HG02973 (cell line): ENCODE measurements around the gene ICE1.
"Not testable (repeated sequence)": the region's sequence is repeated elsewhere in the genome, so short reads cannot be mapped to it uniquely, and the experiment has no call there.

Experiments
- ATAC-seq: cut with Tn5 transposase; IDR thresholded peaks from one replicate; pipeline ENCODE4 v1.9.1; 2021; ENCODE audit warnings: moderate library complexity; ENCODE audit not compliant: unreplicated experiment

The ICE1 gene

GRCh38 chr5:5395093-5395492 lies 27.4 kb upstream of the ICE1 start:
- ATAC-seq, result not testable (repeated sequence)

DNA sequence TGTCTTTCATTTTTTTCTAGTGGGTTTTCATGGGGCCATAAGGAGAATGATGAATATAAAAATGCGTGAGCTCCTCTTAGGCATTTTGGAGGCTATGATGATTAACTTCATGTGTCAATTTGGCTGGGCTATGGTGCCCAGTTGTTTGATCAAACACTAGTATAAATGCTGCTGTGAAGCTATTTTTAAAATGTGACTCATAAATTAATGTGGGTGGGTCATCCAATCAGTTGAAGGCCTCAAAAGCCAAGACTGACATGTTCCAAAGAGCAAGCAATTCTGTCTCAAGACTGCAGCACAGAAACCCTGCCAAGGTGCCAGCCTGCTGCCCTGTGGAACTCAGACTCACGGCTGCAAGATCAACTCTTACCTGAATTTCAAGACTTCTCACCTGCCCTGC lies 24.4 kb upstream of the ICE1 start:
- no peak for ATAC-seq

DNA sequence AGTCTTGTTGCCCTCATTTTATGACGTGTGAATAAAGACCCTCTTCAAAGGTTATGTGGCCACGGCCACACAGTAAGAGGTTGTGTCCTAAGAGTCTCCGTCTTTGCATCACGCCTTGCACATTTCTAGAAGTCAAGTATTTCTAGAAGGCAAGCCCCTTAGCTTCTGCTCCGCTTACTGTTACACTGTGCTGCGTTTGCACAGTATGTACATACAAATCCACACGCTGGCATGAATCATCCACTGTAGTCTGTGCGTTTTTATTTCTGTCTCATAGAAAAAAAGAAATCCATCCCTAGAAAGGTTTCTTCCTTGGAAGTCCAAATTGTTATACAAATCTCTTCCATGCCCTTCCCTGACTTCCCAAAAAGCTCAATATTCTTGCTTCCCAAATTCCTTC lies 21.4 kb upstream of the ICE1 start:
- no peak for ATAC-seq

DNA sequence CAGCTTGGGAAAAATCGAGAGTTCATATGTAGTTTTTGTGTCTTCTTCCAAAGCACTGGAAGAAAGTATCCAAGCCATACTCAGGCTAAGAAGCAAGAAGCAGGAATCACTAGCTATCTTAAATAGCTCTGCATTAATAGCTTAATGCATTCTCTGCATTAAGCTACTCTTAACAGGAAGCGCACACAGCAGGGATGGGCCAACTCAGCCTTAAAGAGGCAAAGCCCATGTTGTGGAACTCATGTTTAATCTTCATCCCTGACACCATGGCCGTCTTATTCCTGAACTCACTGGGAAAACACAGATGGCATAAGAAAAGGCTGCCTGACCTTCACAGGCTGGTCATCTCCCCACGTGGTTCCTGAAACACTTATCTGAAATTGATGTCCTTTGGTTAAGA lies 18.7 kb upstream of the ICE1 start:
- no peak for ATAC-seq

DNA sequence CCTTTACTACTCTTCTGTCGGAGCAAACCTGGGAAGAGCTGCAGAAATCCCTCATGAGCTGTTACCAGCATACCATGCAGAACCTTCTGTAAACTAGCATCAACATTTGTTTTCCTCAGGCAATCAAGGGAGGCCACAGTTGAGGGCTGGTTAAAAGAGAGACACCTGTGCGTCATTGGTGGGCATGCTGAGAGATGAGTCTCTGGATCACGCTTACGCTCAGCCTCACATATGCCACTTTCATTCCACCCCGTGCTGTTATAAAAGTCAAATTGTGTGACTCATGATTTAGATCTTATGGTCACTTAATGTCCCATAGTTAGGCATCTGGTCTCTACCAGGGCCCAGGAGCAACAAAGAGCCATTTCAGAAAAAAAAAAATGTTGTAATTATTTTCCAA lies 18.1 kb upstream of the ICE1 start:
- no peak for ATAC-seq

GRCh38 chr5:5405441-5405840 lies 17.0 kb upstream of the ICE1 start:
- ATAC-seq, result no peak

DNA sequence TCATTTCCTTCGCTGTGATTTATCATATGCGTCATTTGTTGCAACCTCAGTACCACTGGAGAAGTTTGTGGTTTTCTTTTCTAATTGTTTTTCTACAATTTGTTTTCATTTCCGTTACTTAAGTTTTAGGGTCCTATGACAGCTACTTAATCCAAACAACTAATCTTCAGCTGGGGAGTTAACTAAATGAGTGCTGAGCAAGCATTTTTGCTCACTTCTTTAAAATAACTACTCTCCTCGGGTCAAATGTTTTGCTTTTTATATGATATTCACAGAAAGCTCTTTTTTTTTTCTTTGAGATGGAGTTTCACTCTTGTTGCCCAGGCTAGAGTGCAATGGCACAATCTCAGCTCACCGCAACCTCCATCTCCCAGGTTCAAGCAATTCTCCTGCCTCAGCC lies 14.6 kb upstream of the ICE1 start:
- ATAC-seq, result no peak

- ATAC-seq, result no peak
These were observed 13.2 kb upstream of the ICE1 start for GRCh38 chr5:5409151-5409810.

GRCh38 chr5:5413856-5414255 lies 8.6 kb upstream of the ICE1 start:
- ATAC-seq, result not testable (repeated sequence)

DNA sequence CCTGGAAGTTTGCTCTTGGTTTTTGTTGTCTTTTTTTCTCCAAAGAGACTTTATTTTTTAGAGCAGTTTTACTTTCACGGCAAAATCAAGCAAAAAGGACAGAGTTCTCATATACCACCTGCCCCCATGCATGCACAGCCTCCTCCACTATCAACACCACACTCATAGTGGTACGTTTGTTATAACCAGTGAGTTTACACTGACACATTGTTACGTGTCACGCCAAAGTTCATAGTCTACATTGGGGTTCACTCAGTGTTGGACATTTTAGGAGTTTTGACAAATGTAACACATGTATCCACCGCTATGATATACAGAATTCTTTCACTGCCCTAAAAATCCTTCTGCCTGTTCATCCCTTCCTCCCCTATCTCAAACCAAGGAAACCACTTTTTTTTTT lies 7.5 kb upstream of the ICE1 start:
- no peak for ATAC-seq

GRCh38 chr5:5416733-5417132 lies 5.7 kb upstream of the ICE1 start:
- ATAC-seq, result no peak

DNA sequence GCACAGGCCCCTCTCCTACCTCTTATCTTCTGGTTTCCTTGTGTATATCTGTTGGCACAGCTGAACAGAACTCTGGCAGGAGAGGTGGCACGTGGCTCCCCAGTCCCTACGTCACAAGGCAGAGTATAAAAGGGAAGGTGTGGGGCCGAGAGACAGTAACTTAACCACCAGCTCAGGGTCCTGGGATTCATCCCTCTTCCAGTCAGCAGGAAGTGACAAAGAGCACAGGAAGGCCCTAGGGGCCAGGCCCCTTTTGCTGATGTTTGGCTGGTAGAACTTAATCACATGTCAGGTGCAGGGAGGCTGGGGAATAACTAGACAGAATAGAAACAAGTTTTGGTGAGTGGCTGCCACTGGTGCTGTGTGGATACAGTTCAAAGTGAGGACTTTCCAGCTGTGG lies 4.5 kb upstream of the ICE1 start:
- no peak for ATAC-seq

DNA sequence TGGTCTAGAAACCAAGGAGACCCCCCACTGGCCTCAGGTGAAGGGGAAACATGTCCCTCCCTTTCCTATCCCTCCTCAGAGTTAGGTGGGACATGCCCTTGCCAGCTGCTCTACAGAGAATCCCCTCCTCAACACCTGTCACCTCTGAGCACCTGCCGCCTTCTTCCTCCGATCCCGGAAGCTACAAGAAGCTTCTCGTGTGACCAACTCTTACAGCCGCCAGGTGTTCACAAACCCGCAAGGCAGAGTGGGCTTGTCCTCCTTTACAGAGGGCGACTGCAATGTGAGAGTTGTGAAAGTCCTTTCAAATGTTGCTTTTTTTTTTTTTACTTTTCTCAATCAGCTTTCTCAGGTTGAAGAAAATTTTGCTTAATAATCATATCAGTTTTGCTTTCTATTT lies 3.7 kb upstream of the ICE1 start:
- no peak for ATAC-seq

DNA sequence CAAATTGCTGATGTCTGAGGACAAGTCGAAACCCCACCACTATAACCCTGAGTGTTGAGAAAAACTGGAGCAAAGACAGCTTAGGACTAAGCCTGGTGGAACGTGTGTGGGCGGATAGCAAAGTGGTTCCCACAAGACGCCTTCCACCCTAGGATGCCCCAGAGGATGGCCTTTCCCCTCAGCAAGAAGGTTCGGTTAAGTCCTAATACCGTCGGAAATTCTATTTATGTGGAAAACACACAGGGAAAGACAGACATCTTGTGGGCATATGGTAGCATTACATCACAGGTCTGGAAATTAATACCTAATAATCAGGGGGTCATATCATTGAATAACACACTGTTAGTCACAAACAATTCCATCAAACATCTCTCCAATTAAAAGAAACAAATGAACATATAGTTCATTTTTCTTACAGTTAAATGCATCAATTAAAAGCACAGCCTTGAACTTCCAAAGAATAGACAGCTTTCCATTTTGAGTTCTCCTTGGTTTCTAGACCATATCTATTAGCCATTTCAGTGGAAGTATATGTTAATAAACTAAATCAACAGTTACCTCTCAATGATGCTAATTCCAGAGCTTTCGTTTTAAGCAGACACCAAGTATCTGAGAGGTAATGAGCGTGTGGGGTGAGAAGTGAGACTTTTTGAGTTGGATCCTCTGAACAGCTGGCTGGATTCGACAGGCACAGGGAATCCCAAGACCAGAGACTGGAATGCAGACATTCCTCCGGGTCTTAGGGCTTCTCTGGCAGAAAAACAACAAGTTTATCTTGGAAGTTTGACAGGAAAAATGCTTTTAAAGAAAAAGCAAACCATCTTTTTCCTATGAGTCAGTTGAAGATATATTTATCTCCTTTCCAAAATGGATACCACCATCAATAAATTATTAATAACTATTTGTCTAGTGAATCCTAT lies 2.9 kb upstream of the ICE1 start:
- ATAC-seq, result no peak

- ATAC-seq, result no peak
These were observed 2.2 kb upstream of the ICE1 start for GRCh38 chr5:5420251-5420650.

DNA sequence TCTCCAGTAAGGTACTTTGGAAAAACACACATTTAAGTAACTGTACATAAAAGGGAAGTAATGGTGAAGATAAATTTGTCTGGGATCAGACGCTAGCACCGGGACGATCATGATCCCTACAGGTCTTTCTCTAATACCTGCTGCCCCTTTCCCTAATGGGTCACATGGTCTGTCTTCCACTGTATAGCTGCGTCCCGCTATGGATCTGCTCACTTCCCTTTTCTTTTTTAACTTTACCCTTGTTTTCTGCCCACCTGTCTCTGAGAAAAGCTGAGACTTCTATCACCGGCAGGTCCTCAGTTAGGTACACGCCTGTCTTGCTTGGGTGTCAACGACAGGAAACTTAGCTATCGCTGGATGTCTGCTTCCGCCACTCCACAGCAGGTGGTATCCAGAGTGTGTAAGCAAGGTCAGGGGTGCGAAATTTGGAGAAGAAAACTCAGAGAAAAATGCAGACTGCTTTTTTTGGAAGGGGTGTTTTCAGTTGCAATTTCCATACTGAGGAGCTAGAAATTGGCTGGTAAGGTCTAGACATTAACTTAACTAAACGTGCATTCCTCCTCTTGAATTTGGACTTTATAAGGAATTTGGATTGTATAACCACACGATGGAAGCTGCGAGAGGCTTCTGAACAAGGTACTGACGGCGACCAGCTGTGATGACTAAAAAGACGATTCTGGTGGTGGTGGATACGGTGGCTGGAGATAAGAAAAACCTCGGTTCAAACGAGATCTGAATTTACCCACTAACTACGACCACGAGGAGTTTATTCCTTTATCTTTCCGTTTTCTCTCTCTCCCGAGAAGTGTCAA lies 1.1 kb upstream of the ICE1 start:
- no peak for ATAC-seq

DNA sequence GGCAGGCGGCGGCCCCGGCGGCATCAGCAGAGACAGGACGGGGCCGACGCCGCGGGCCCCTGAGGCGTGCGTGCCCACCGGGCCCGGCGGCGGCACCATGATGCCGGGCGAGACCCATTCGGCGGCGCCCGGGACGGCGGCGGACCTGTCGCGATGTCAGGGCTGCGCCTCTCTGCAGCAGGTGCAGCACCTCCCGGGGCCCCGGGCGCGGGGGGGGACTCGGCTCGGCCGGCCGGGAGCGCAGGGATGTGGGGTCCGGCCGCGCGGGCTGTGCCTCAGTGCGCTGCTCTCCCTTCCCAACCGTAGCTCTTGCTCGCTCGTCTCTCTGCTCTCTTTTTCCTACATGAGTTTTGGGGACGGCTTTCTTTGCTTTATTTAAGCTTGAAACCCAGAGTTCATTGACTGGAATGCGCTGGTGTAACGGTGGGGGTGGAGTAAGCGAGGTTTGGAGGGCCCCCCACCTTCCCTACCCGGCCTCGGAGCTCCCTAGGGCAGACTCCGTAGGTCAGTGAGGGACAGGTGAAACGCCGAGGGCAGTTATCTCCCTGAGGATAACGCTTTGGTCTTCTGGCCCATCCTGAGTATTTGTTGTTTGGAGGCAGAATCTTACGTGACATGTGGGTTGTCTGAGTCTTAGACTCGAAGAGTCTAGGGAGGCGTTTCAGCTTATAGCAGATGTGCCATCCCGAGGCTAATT lies 490 bp downstream of the ICE1 start:
- ATAC-seq, result peak; percentile 14

DNA sequence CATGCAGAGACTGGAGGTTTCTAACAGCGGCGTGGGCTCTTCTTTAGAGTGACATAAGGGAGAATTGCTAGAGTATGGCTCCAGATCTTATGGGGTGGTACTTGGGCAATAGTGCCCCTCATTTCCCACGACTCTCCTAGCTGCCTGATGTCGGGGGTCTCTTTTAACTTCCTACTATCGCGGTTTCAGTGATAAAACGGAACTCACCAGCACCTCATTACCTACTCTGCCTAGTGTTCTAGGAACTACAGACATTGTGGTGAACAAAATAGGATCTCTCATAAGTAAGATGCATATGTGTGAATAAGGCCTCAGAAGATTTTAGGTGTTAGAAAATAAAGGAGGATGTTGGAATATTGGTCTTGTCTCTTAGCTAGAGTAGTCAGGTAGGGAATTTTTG lies 1.1 kb downstream of the ICE1 start:
- no peak for ATAC-seq

DNA sequence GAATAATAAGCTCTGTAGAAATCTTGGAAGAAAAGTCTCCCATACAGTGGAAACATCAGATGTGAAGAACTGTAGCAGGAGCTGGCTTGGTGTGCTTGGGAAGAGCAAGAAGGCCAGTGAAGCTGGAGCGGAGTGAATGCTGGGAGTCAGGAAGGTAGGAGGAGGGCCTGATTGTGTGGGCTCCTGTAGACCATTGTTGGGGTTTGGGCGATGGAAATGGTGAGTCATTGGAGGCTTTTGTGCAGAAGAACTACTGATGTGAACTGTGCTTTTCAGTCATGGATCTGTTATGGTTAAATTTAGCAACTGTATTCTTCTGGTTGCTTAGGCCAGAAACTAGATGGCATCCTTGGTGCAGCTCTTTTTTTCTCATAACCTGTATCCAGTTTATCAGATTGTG lies 2.3 kb downstream of the ICE1 start:
- no peak for ATAC-seq

DNA sequence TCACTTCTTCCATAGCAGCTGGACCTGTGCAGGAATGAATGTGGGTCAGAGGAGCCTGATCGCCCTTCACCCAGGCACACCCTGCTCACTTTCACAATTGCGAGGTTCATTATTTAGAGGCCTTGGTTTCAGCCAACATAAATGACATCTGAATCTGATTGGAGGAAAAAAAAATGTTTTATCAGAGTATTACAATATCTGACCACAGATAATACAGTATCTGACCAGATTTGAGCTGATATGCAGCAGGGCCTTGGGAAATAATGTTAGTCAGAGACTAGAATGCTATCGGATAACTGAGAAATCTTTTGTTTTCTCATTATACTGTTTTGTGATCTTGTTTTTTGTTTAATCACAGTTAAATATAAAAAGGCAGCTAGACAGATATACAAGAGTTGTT lies 7.7 kb downstream of the ICE1 start:
- no peak for ATAC-seq
